ENCODE results near the gene SLIT3. TPM values are rescaled to one million over a fixed set of nuclear protein-coding genes. Genes with fewer than 3 reads are reported as not detected.

SLIT3 gene
- total and polyA plus RNA-seq, 2 donors (not counting 3 experiments of a cell fraction or from before 2014, with no cell fraction given) = 0.90 to 1.0 TPM

DNA sequence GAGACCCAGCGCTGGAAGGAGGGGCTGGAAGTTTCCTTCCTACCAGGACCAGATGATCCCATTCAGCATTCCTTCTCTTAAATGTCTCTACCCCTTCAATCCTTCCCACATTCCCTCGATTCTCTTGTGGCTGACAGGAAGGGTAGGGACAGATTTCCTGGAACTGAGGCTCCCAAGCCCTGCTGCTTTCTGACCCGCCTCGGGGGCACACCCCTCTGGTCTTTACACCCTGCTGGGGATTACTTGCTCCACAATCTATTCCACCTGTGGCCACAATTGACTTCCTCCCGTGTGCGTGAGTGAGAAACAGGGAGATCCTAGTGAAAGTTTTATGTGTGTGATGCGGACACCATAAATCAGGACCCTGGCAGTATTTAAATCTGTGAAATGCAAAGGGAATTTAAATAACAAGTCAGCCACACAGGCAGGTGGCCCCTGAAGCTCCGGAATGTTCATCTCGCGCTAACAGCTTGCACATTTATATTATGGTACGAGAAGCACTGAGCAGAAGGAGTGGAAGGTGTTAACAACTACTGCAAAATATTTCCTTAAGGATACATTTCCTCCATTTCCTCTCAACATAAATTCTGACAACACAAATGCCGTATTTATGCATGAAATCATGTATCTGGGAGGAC, 237.5 kb downstream of the SLIT3 start:
- H3K27me3 ChIP-seq (ENCODE audit: control insufficient read depth in 2 of 2, insufficient read depth in 2 of 2, low read length in 2 of 2) = no peaks in the 10 kb centered on the region
- no peaks in the 10 kb centered on the region for H3K9me1 ChIP-seq (replicated peaks; ENCODE audit: control insufficient read depth, extremely low read depth, insufficient read depth, low read length)
- H3K9ac ChIP-seq (replicated peaks; ENCODE audit: extremely low read depth, insufficient read depth, low read length) = no peak overlapping the region
- no peak for FAIRE-seq
- no peak for DNase-seq (ENCODE audit: low read depth, low spot score)
- TF ChIP-seq POLR2A (IDR thresholded peaks at IDR 0.05; ENCODE audit: low read depth, low read length) (no peak), JUN (IDR thresholded peaks at IDR 0.05; ENCODE audit: borderline replicate concordance, insufficient read depth, insufficient read length, low read depth) (no peak), MYC (IDR thresholded peaks at IDR 0.05; ENCODE audit: low read depth, low read length) (no peak), EZH2 (IDR thresholded peaks at IDR 0.05; ENCODE audit: borderline replicate concordance, low read depth, low read length, severe bottlenecking) (no peak), FOS (IDR thresholded peaks at IDR 0.05; ENCODE audit: borderline replicate concordance, insufficient read depth, low read length) (no peak), GATA2 (IDR thresholded peaks at IDR 0.05; ENCODE audit: insufficient read depth, insufficient read length, low read depth, low read length) (no peak), POLR2AphosphoS5 (IDR thresholded peaks at IDR 0.05; ENCODE audit: insufficient read depth, low read depth, low read length) (no peak)
- TF ChIP-seq, protein P1, sequence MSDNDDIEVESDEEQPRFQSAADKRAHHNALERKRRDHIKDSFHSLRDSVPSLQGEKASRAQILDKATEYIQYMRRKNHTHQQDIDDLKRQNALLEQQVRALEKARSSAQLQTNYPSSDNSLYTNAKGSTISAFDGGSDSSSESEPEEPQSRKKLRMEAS (IDR thresholded peaks at IDR 0.05; ENCODE audit: insufficient read depth, insufficient read length) = no peak
- TF ChIP-seq, protein P2, sequence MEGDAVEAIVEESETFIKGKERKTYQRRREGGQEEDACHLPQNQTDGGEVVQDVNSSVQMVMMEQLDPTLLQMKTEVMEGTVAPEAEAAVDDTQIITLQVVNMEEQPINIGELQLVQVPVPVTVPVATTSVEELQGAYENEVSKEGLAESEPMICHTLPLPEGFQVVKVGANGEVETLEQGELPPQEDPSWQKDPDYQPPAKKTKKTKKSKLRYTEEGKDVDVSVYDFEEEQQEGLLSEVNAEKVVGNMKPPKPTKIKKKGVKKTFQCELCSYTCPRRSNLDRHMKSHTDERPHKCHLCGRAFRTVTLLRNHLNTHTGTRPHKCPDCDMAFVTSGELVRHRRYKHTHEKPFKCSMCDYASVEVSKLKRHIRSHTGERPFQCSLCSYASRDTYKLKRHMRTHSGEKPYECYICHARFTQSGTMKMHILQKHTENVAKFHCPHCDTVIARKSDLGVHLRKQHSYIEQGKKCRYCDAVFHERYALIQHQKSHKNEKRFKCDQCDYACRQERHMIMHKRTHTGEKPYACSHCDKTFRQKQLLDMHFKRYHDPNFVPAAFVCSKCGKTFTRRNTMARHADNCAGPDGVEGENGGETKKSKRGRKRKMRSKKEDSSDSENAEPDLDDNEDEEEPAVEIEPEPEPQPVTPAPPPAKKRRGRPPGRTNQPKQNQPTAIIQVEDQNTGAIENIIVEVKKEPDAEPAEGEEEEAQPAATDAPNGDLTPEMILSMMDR (IDR thresholded peaks at IDR 0.05; ENCODE audit: extremely low read depth in 1 of 2, insufficient read depth in 1 of 2, low read depth in 1 of 2, low read length in 2 of 2) = no peak
- intact Hi-C loops (cut with micrococcal nuclease) (no loop called here), dilution Hi-C loops (cut with MboI; ENCODE audit: extremely low pct_ligation_motif_present, low sequenced_read_pairs) (no loop called here)
- no peaks in the 10 kb centered on the region for H3K36me3 ChIP-seq (ENCODE audit: control insufficient read depth in 2 of 2, extremely low read depth in 1 of 2, insufficient read depth in 2 of 2, low read length in 2 of 2)
- H4K20me1 ChIP-seq (replicated peaks; ENCODE audit: control insufficient read depth, extremely low read depth, insufficient read depth, low read length) = no peaks in the 10 kb centered on the region
- H3K9me3 ChIP-seq (replicated peaks; ENCODE audit: control insufficient read depth, insufficient read depth, low read length) = no peaks in the 10 kb centered on the region
- ChIA-PET POLR2A (no interaction called here), CTCF (no interaction called here)
- H3K4me1 ChIP-seq (ENCODE audit: control insufficient read depth, extremely low read depth, insufficient read depth, low read length) = no peaks in the 10 kb centered on the region
- H3K4me2 ChIP-seq (ENCODE audit: insufficient read depth, low read length) = no peak overlapping the region
- H2AFZ ChIP-seq (ENCODE audit: low read depth, low read length) = no peak overlapping the region
- no TSS peak for BruUV-seq (replicated peaks)
- H3K4me3 ChIP-seq (replicated peaks in 1 of 3; ENCODE audit: insufficient read depth in 1 of 3, low read depth in 1 of 3, low read length in 3 of 3) = no peak overlapping the region
- no peaks in the 10 kb centered on the region for H3K79me2 ChIP-seq (ENCODE audit: control insufficient read depth, insufficient read depth, low read length)
- H3K27ac ChIP-seq (ENCODE audit: insufficient read depth, low read depth, low read length) = no peak overlapping the region
